Measurements from ENCODE around the gene CNGB1. TPM values are rescaled to one million over a fixed set of nuclear protein-coding genes. Genes with fewer than 3 reads are reported as not detected.
A peak's percentile ranks its signal among the peaks of the same experiment; 100 is the strongest.

The CNGB1 gene
- polyA plus RNA-seq, 1 of the 3 experiments (the other 2 are of a cell fraction), result 0.05 TPM

DNA sequence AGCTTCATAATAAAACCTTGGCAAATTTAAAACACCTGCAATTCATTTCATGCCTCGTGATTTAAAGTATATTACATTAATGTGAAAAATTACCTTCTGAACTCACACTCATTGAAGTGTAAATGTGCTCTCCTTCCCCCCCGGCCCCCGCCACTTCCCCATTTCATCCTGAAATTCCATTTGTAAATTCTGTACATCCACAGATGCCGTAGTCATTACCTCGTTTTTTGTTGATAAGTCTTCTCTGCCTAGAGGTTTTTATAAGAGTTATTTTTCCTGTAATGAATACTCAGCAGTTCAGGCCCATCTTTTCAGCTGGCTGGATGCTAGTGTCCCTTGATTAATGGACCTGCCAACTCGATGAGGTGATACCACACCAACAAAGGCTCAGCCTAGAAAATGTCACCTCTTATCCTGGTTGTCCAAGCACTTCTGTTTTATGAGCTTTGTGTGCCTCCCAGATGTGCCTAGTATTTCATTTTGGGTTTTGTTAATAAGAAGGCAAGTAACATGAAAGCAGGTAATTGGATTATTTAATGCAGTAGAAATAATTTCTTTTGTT, 103.8 kb downstream of the CNGB1 start:
- Histone ChIP-seq H3K79me2 (ENCODE audit: insufficient read depth) (no peaks in the 10 kb centered on the region), H2AFZ (ENCODE audit: low read depth) (no peak overlapping the region), H3K4me2 (no peak overlapping the region), H3F3A (replicated peaks; ENCODE audit: insufficient read depth) (peaks cover 20% of the 10 kb centered on the region), H3K4me1 (ENCODE audit: control insufficient read depth in 1 of 2, insufficient read depth in 2 of 2, low read depth in 1 of 2, low read length in 1 of 2) (peaks cover 3 to 21% of the 10 kb centered on the region in 2 experiments), H3K36me3 (replicated peaks in 1 of 2; ENCODE audit: control insufficient read depth in 1 of 2, insufficient read depth in 2 of 2, low read length in 1 of 2) (no peaks in the 10 kb centered on the region), H4K20me1 (ENCODE audit: insufficient read depth) (no peaks in the 10 kb centered on the region), H3K9me3 (no peaks in the 10 kb centered on the region), H3K27me3 (ENCODE audit: insufficient read depth) (no peaks in the 10 kb centered on the region), H3K27ac (ENCODE audit: low read depth in 2 of 2, low read length in 1 of 2) (no peak overlapping the region), H3K4me3 (ENCODE audit: low read depth in 2 of 2, low read length in 1 of 2) (no peak overlapping the region), H3K9ac (no peak overlapping the region), H3K9me2 (no peaks in the 10 kb centered on the region)
- DNase-seq, result no peak
- POLR2A ChIA-PET, result no interaction called here
- no peak for TF ChIP-seq IRF3 (IDR thresholded peaks at IDR 0.05; ENCODE audit: low read depth, low read length)
- TF ChIP-seq MAX (IDR thresholded peaks at IDR 0.05; ENCODE audit: low read depth), result no peak
- TF ChIP-seq, protein P1, sequence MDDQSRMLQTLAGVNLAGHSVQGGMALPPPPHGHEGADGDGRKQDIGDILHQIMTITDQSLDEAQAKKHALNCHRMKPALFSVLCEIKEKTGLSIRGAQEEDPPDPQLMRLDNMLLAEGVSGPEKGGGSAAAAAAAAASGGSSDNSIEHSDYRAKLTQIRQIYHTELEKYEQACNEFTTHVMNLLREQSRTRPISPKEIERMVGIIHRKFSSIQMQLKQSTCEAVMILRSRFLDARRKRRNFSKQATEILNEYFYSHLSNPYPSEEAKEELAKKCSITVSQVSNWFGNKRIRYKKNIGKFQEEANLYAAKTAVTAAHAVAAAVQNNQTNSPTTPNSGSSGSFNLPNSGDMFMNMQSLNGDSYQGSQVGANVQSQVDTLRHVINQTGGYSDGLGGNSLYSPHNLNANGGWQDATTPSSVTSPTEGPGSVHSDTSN (IDR thresholded peaks at IDR 0.05), result peak; percentile 20; the same call in 1 of the 2 replicates
- TF ChIP-seq EP300 (IDR thresholded peaks at IDR 0.05; ENCODE audit: borderline replicate concordance in 1 of 2, low read depth in 1 of 2, low read length in 1 of 2), result no peak
- TF ChIP-seq FOXM1 (IDR thresholded peaks at IDR 0.05; ENCODE audit: low read depth), result no peak
- WGBS (ENCODE audit: low lambda C conversion rate), result 48% methylated on average over 6 of the region's 6 CpGs
- CTCF ChIA-PET, result interaction anchor here (1.1 kb wide), 2 partner anchors 9 to 111 kb away, joined by 4 to 5 read pairs; no protein-coding TSS in a partner anchor

DNA sequence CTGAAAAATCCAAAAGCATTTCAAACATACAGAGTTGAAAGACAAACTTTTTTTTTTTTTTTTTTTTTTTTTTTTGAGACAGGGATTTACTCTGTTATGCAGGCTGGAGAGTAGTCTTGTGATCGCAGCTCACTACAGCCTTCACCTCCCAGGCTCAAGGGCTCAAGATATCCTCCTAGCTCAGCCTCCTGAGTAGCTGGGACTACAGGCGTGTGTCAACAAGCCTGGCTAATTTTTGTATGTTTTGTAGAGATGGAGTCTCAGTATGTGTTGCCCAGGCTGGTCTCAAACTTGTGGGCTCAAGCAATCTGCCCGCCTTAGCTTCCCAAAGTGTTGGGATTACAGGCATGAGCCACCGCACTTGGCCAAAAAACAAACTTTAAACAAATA, 104.4 kb downstream of the CNGB1 start:
- POLR2A ChIA-PET, result no interaction called here
- no peak overlapping the region for H3K27ac ChIP-seq (ENCODE audit: low read depth in 2 of 2, low read length in 1 of 2)
- CTCF ChIA-PET, result interaction anchor here (1.1 kb wide), 1 partner anchor 8 kb away, joined by 5 read pairs; no protein-coding TSS in a partner anchor

More for the DNA sequence above, 104.4 kb downstream of the CNGB1 start:
- no peaks in the 10 kb centered on the region for H3K9me3 ChIP-seq
- peaks cover 15% of the 10 kb centered on the region for H3F3A ChIP-seq (replicated peaks; ENCODE audit: insufficient read depth)
- no peak overlapping the region for H2AFZ ChIP-seq (ENCODE audit: low read depth)
- TF ChIP-seq USF1 (IDR thresholded peaks at IDR 0.05; ENCODE audit: borderline replicate concordance, low read depth) (no peak), NRF1 (IDR thresholded peaks at IDR 0.05; ENCODE audit: low read depth, low read length) (no peak)
- H3K4me2 ChIP-seq, result no peak overlapping the region
- H4K20me1 ChIP-seq (ENCODE audit: insufficient read depth), result no peaks in the 10 kb centered on the region
- no peak for DNase-seq
- H3K4me1 ChIP-seq (ENCODE audit: control insufficient read depth in 1 of 2, insufficient read depth in 2 of 2, low read depth in 1 of 2, low read length in 1 of 2), result peaks cover 3 to 17% of the 10 kb centered on the region in 2 experiments
- H3K27me3 ChIP-seq (ENCODE audit: insufficient read depth), result no peaks in the 10 kb centered on the region
- H3K79me2 ChIP-seq (ENCODE audit: insufficient read depth), result no peaks in the 10 kb centered on the region
- H3K36me3 ChIP-seq (replicated peaks in 1 of 2; ENCODE audit: control insufficient read depth in 1 of 2, insufficient read depth in 2 of 2, low read length in 1 of 2), result no peaks in the 10 kb centered on the region
- 77% methylated on average over 4 of the region's 4 CpGs for WGBS (ENCODE audit: low lambda C conversion rate)
- no peak overlapping the region for H3K9ac ChIP-seq
- H3K4me3 ChIP-seq (ENCODE audit: low read depth in 2 of 2, low read length in 1 of 2), result no peak overlapping the region
- no peaks in the 10 kb centered on the region for H3K9me2 ChIP-seq

Measured in SK-N-SH (cell line).